Measurements from ENCODE around the gene CDC37L1.

DNA sequence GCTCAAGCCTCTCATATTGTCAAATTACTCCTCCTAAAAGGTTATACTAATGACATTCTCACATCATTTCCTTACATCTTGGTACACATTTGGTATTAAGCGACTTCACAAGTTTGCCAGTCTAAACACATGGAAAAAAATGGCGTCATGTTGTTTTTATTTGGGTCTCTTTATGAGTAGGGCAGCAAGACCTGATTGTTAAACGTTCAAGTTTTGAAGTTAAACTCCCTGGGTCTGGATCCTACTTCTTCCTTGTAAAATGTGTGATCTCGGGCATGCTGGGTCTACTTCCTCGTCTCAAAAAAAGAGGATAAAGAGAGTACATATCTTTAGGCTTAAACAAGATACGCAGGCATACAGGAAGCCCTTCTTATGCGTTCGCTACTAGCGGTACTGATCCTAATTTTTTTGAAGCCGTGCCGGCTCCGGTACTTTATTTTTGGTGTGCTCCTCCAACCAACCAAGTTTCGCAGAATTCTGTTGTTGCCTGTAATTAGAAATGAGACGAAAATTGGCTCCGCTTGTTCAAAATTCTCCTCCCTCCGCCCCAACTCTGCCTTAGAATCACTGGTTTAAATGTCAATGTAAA is 596 bp upstream of the CDC37L1 start:
- TF ChIP-seq, protein P1, sequence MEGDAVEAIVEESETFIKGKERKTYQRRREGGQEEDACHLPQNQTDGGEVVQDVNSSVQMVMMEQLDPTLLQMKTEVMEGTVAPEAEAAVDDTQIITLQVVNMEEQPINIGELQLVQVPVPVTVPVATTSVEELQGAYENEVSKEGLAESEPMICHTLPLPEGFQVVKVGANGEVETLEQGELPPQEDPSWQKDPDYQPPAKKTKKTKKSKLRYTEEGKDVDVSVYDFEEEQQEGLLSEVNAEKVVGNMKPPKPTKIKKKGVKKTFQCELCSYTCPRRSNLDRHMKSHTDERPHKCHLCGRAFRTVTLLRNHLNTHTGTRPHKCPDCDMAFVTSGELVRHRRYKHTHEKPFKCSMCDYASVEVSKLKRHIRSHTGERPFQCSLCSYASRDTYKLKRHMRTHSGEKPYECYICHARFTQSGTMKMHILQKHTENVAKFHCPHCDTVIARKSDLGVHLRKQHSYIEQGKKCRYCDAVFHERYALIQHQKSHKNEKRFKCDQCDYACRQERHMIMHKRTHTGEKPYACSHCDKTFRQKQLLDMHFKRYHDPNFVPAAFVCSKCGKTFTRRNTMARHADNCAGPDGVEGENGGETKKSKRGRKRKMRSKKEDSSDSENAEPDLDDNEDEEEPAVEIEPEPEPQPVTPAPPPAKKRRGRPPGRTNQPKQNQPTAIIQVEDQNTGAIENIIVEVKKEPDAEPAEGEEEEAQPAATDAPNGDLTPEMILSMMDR (IDR thresholded peaks at IDR 0.05), result no peak
- TF ChIP-seq POLR2A (IDR thresholded peaks at IDR 0.05), result no peak

Data from testis (tissue), 2 donors.